Loucy (cell line): ENCODE data around the gene RITA1.

ENCODE experiments used
- H2AFZ ChIP-seq: fragments of 200-600 bp; sonication (generic); 2 replicates; pipeline ENCODE4 v1.6.0; 2016; ENCODE audit warnings: antibody characterized with exemption, mild to moderate bottlenecking, low read length, moderate library complexity
- H3F3A ChIP-seq: fragments of 200-600 bp; 2 replicates; pipeline ENCODE4 v1.6.0; 2016; ENCODE audit warnings: antibody characterized with exemption, low read depth, mild to moderate bottlenecking
- H3K27me3 ChIP-seq: fragments of 200-600 bp; sonication (generic); 2 replicates; pipeline ENCODE4 v1.6.1; 2014; ENCODE audit warnings: low read length, mild to moderate bottlenecking; ENCODE audit not compliant: insufficient read depth, poor library complexity, severe bottlenecking
- H3K36me3 ChIP-seq: fragments of 200-600 bp; sonication (generic); 2 replicates; pipeline ENCODE4 v1.6.1; 2016; ENCODE audit warnings: low read length; ENCODE audit not compliant: insufficient read depth
- H3K4me1 ChIP-seq: fragments of 200-600 bp; sonication (generic); 2 replicates; pipeline ENCODE4 v1.5.1; 2014; ENCODE audit warnings: low read length, mild to moderate bottlenecking; ENCODE audit not compliant: insufficient read depth, poor library complexity, severe bottlenecking
- H3K4me2 ChIP-seq: fragments of 200-600 bp; sonication (generic); 2 replicates; pipeline ENCODE4 v1.6.0; 2014; ENCODE audit warnings: antibody characterized with exemption, low read length, low read depth, mild to moderate bottlenecking; ENCODE audit not compliant: poor library complexity, severe bottlenecking
- H3K4me3 ChIP-seq: fragments of 200-600 bp; sonication (generic); 2 replicates; pipeline ENCODE4 v1.5.1; 2014; ENCODE audit warnings: low read length, mild to moderate bottlenecking, mixed read lengths; ENCODE audit not compliant: poor library complexity, severe bottlenecking
- H3K79me2 ChIP-seq: fragments of 200-600 bp; sonication (generic); 2 replicates; pipeline ENCODE4 v1.6.1; 2014; ENCODE audit warnings: low read length; ENCODE audit not compliant: insufficient read depth
- H3K9ac ChIP-seq: fragments of 200-600 bp; sonication (generic); 2 replicates; pipeline ENCODE4 v1.6.0; 2014; ENCODE audit warnings: mild to moderate bottlenecking, low read depth, low read length, moderate library complexity; ENCODE audit not compliant: poor library complexity, severe bottlenecking
- H3K9me2 ChIP-seq: fragments of 200-600 bp; sonication (generic); replicated peaks from 2 replicates; pipeline ENCODE4 v1.6.1; 2016; ENCODE audit warnings: low read depth, low read length, mixed read lengths
- H3K9me3 ChIP-seq: fragments of 200-600 bp; sonication (generic); 2 replicates; pipeline ENCODE4 v1.6.1; 2014; ENCODE audit warnings: mild to moderate bottlenecking, antibody characterized with exemption, low read length, low read depth; ENCODE audit not compliant: insufficient read depth
- H4K20me1 ChIP-seq: fragments of 200-600 bp; sonication (generic); 2 replicates; pipeline ENCODE4 v1.6.0; 2014; ENCODE audit warnings: antibody characterized with exemption, low read length, mild to moderate bottlenecking; ENCODE audit not compliant: insufficient read depth, poor library complexity, severe bottlenecking
- CTCF ChIP-seq: fragments of 200-600 bp; sonication (generic); conservative IDR thresholded peaks from 2 replicates; pipeline ENCODE4 v1.5.1; 2014; ENCODE audit warnings: mild to moderate bottlenecking, antibody characterized with exemption, low read length
- EZH2phosphoT487 ChIP-seq: fragments of 200-600 bp; IDR thresholded peaks from 2 replicates; pipeline ENCODE4 v1.6.1; 2018; ENCODE audit warnings: antibody characterized with exemption, mild to moderate bottlenecking, moderate library complexity, borderline replicate concordance

The RITA1 gene

GRCh38 chr12:113194971-113195391 is 9.5 kb downstream of the RITA1 start:
- peaks cover 3% of the 10 kb centered on the region for H4K20me1 ChIP-seq
- H3K4me2 ChIP-seq: no peak overlapping the region
- H3F3A ChIP-seq: no peaks in the 10 kb centered on the region
- H3K36me3 ChIP-seq: peaks cover 8% of the 10 kb centered on the region; the same call in 1 of the 2 replicates
- H3K79me2 ChIP-seq: no peaks in the 10 kb centered on the region
- H3K9me2 ChIP-seq: no peaks in the 10 kb centered on the region
- no peak for TF ChIP-seq EZH2phosphoT487
- TF ChIP-seq CTCF: no peak
- no peaks in the 10 kb centered on the region for H3K9me3 ChIP-seq
- no peaks in the 10 kb centered on the region for H3K27me3 ChIP-seq
- H3K4me3 ChIP-seq: no peak overlapping the region
- no peak overlapping the region for H3K9ac ChIP-seq
- H3K4me1 ChIP-seq: peaks cover 11% of the 10 kb centered on the region
- H2AFZ ChIP-seq: no peak overlapping the region

GRCh38 chr12:113195598-113195997 is 10.1 kb downstream of the RITA1 start:
- Histone ChIP-seq H4K20me1 (peaks cover 3% of the 10 kb centered on the region), H3K36me3 (peaks cover 8% of the 10 kb centered on the region; the same call in 1 of the 2 replicates), H3K4me2 (no peak overlapping the region), H3K79me2 (no peaks in the 10 kb centered on the region), H3K4me1 (peaks cover 7% of the 10 kb centered on the region), H3K9me3 (no peaks in the 10 kb centered on the region), H3F3A (no peaks in the 10 kb centered on the region), H3K9ac (no peak overlapping the region), H3K9me2 (no peaks in the 10 kb centered on the region), H3K27me3 (no peaks in the 10 kb centered on the region), H2AFZ (no peak overlapping the region), H3K4me3 (no peak overlapping the region)
- TF ChIP-seq CTCF (no peak), EZH2phosphoT487 (no peak)

GRCh38 chr12:113196582-113196981 is 11.1 kb downstream of the RITA1 start:
- H4K20me1 ChIP-seq: no peaks in the 10 kb centered on the region
- H3K9me2 ChIP-seq: no peaks in the 10 kb centered on the region
- no peaks in the 10 kb centered on the region for H3K79me2 ChIP-seq
- H3K27me3 ChIP-seq: no peaks in the 10 kb centered on the region
- no peaks in the 10 kb centered on the region for H3K9me3 ChIP-seq
- H3K4me3 ChIP-seq: no peak overlapping the region
- H2AFZ ChIP-seq: no peak overlapping the region
- peaks cover 3% of the 10 kb centered on the region for H3K4me1 ChIP-seq
- no peaks in the 10 kb centered on the region for H3F3A ChIP-seq
- H3K4me2 ChIP-seq: no peak overlapping the region
- TF ChIP-seq CTCF (no peak), EZH2phosphoT487 (no peak)
- peaks cover 5% of the 10 kb centered on the region; the same call in 1 of the 2 replicates for H3K36me3 ChIP-seq
- no peak overlapping the region for H3K9ac ChIP-seq
